HPDE6-E6E7 (cell line): Measurements from ENCODE around the gene NFIX.
"Not testable (repeated sequence)": the region's sequence is repeated elsewhere in the genome, so short reads cannot be mapped to it uniquely, and the experiment has no call there.

Experiments used
- DNase-seq: peaks from one replicate; pipeline ENCODE4 v3.0.0; 2011; ENCODE audit warnings: missing footprints; ENCODE audit errors: extremely low spot score

The NFIX gene

GRCh38 chr19:12994701-12995595 is at the start of gene NFIX:
TSS of gene NFIX (plus strand) at chr19:12995475. CDS start at chr19:12995838, 363 bp downstream.
- peak; percentile 59 for DNase-seq

- peak; percentile 83 for DNase-seq
Observed at GRCh38 chr19:12945479-12946091, 49.7 kb upstream of the NFIX start, which contains the start of gene RAD23A. TSS of gene RAD23A (plus strand) at chr19:12945862. CDS start at chr19:12945949, 87 bp downstream.

DNA sequence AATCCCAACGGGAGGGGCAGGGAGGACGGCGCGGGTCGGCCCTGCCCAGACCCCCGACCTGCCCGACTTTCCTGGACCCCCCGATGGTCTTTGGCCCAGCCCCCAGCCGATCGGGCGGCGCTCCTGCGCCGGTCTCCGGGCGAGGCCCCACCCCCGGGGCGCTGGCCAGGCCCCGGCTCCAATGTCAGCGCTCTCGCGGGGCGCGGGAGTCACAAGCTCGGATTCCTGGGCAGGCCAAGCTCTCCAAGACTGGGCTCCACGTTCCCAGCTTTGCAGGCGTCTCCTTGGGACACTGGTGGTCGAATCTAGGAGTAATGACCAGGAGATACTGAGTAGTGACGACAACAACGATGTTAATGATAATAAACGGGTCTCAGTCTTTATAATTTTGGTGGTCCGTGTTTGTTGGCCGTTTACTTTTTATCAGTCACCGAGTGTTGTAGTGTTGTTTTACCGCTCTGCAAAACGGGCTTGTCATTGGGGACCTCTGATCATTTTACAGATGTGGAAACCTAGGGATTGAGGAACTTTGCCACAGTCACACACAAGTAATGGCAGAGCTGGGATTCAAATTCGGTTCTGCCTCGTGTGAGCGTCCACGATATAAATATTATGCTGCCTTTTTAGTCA is 49.1 kb upstream of the NFIX start:
- DNase-seq: peak; percentile 80

DNA sequence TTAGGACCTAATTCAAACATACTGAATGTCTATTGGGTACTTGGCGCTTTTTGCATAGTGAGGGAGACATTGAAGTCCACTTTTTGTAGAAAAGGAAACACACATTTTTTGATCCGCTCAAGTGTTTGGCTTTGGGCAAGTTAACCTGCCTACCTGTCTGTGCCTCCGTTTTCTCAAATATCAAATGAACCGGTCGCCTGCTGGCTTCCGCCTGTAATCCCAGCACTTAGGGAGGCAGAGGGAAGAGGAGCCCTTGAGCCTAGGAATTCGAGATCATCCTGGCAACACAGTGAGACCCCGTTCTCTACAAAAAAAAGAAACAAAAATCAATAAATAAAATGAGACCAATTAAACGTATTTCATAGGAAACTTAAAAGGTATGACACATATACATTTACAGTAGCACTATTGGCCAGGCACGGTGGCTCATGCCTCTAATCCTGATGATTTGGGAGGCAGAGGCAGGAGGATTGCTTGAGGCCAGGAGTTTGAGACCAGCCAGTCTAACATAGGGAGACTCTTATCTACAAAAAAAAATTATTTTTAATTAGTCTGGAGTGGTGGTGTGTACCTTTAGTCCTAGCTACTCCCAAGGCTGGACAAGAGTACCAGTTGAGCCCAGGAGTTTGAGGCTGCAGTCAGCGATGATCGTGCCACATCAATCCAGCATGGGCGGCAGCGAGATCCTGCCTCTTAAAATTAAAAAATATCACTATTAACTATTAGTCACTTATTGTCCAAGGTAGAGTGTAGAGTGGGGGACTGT is 48.4 kb upstream of the NFIX start:
- no peak for DNase-seq

- DNase-seq: no peak
Observed at GRCh38 chr19:12947702-12948611, 47.3 kb upstream of the NFIX start.

GRCh38 chr19:12948612-12949362 is 46.5 kb upstream of the NFIX start:
- no peak for DNase-seq

DNA sequence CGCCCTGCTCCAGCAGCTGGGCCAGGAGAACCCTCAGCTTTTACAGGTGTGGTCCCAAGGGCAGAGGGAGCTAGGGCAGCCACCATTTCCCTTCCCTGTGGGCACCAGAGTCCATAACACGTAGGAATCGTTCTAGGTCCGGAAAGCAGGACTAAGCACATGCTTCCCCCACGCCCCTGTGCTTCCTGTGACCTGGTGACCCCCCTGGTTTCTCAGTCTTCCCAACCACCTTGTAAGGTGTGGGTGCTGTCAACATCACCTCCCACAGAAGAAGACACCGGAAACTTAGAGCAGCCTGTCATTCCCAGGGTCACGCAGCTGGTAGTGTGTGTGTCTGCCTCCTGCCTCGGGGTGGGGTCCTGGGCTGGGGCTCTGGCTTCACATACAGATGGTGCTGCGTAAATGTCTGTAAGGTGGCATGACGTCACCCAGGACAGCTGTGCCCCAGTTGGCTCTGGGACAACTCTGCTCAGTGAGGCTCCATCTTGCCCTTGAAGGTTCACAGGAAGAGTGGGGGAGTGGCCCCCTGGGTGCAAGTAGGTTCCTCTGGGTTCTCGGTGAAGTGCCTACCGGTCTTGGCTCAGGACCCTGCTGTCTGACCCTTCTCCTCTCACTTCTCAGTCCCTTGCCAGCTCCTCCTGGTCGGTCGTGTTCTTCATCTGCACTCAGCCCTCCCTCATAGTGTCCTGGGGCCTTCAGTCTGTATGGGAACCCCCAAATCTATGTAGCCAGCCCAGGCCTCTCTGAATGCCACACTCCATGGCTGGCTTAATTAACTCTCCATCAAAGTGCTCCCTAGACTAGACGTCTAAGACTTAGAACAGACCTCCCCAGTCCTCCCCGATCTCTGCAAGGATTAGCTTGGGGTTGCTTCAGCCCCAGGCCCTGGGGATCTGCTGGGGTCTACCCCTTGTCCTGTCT is 45.7 kb upstream of the NFIX start:
- no peak for DNase-seq

GRCh38 chr19:12952050-12952449 is 43.2 kb upstream of the NFIX start:
- not testable (repeated sequence) for DNase-seq

GRCh38 chr19:12952488-12953137 is 42.7 kb upstream of the NFIX start:
- DNase-seq: no peak

GRCh38 chr19:12953138-12953798 is 42.0 kb upstream of the NFIX start:
- DNase-seq: no peak

DNA sequence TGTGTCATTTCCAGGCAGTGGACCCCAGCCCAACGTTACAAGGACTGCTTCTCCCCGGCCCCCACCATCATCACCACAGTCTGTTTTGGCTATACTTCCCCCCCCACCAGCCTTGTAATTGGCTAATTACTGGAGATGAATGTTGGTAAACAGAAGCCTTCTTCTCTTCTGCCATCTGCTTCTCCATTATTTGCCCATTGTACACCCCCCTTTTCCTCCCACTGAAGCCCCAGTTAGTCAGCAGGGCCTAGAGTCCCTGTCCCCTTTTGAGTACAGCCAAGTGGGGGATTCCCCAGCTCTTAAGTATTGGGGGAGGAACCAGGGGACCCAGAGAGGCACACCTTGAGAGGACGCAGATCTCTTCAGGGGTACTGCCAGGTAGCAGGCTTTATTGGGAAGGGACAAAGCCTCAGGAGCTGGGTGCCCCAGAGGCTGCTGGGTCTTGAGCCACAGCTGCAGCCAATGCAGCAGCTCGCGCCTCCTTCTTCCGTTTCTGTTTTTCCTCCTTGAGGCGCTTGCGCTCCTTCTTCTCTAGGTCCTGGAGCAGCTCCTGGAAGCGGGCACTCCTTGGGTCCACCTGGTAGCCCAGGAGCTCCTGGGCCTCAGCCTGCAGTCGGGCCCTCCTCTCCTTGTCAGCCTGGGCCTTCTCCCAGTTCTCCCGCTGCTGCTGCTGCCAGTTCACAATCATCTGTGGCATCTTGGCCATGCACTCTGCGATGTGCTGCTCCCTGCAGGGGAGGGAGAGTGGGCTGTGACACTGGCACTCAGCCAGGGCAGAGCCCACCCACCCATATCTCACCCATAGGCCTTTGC is 41.3 kb upstream of the NFIX start:
- DNase-seq: no peak

DNA sequence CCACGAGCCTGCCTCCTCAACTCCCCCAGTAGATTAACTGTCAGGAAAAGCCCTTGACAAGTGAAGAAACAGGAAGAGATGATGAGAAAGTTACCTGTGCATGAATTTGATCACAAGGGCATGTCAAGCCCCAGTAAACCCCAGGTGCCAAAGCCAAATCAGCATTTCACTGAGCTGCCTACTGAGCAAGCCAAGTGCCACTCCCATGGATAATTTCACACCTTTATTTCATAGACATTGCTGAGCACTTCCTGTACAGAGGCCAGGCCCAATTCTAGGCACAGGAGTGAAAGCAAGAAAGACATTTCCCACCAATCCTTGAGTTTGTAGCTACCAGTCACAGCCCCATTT is 40.7 kb upstream of the NFIX start:
- DNase-seq: no peak

DNA sequence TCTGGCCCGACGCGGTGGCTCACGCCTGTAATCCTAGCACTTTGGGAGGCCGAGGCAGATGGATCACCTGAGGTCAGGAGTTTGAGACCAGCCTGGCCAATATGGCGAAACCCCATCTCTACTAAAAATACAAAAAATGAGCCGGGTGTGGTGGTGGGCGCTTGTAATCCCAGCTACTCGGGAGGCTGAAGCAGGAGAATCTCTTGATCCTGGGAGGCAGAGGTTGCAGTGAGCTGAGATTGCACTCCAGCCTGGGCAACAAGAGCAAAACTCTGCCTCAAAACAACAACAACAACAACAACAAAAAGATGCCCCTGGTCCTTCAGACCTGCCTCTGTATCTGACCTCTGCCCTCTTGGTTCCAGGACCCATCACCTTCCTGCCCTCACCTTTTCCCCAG is 39.7 kb upstream of the NFIX start:
- not testable (repeated sequence) for DNase-seq

DNA sequence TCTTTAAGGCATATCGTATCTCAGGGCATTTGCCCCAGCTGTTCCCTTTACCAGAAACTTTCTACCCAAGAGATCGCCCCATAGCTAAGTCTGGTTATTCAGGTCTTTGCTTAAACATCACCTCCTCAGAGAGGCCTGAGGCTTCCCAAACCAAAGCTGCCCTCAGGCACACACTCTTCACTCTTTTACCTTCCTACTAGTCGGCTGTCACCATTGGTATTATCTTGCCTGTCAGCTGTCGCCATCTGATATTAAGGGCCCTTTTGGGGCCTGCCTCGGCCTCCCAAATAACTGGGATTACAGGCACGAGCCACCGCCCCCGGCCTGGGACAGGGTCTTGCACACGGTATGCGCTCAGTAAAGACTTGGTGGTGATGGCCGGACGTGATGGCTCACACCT is 39.3 kb upstream of the NFIX start:
- DNase-seq: no peak

- peak; percentile 66 for DNase-seq
Observed at GRCh38 chr19:12956446-12957388, 38.6 kb upstream of the NFIX start, which contains the start of gene GADD45GIP1. TSS of gene GADD45GIP1 (minus strand) at chr19:12957223. CDS start at chr19:12957212, 11 bp downstream.
